ENCODE data around the gene MSL1. TPM values are rescaled to one million over a fixed set of nuclear protein-coding genes. Genes with fewer than 3 reads are reported as not detected.

Gene MSL1
- total and polyA plus RNA-seq, 7 donors = 48.6 to 84.7 (median 67.8) TPM

- Histone ChIP-seq H3K4me3 (peak overlapping the region; percentile 46), H3K27ac (peak overlapping the region; percentile 99), H3K4me1 (peaks cover 88% of the 10 kb centered on the region), H3K27me3 (ENCODE audit: insufficient read depth in 3 of 3, low read length in 2 of 3) (no peaks in the 10 kb centered on the region), H3K9me3 (no peaks in the 10 kb centered on the region), H3K36me3 (ENCODE audit: insufficient read depth in 1 of 2, low read depth in 1 of 2) (no peaks in the 10 kb centered on the region)
- DNase-seq = no peak
- no peak for TF ChIP-seq CTCF (IDR thresholded peaks at IDR 0.05)
- no peak for ATAC-seq
- WGBS, 3 donors = 75 to 80% (median 80%) methylated on average over 9 of the region's 9 CpGs
- intact Hi-C loops (cut with DNase I) = no loop called here
Measured at GRCh38 chr17:40108970-40109824, 12.6 kb upstream of the MSL1 start.

- TF ChIP-seq CTCF (IDR thresholded peaks at IDR 0.05) = no peak
- intact Hi-C loops (cut with DNase I) = loop anchor here in 1 of 2 donors (2.0 kb wide), 1 partner anchor 41 kb away; no protein-coding TSS in a partner anchor
- Histone ChIP-seq H3K36me3 (ENCODE audit: insufficient read depth in 1 of 2, low read depth in 1 of 2) (no peaks in the 10 kb centered on the region), H3K9me3 (no peaks in the 10 kb centered on the region), H3K4me1 (peaks cover 90% of the 10 kb centered on the region), H3K27me3 (ENCODE audit: insufficient read depth in 3 of 3, low read length in 2 of 3) (no peaks in the 10 kb centered on the region), H3K27ac (peak overlapping the region; percentile 99), H3K4me3 (peak overlapping the region; percentile 46)
- 49 to 56% (median 52%) methylated on average over 3 of the region's 3 CpGs for WGBS, 3 donors
- DNase-seq = peak in 1 of 2 donors; percentile 53
- no peak for ATAC-seq
Measured at GRCh38 chr17:40110026-40110845, 11.5 kb upstream of the MSL1 start.

- peak; percentile 75 for TF ChIP-seq CTCF (IDR thresholded peaks at IDR 0.05)
- intact Hi-C loops (cut with DNase I) = loop anchor here (2.0 kb wide), 4 partner anchors 43 to 57 kb away; partner anchors contain the start of gene THRA (in 1 of the 2)
Measured at GRCh38 chr17:40111221-40112128, 10.3 kb upstream of the MSL1 start.

GRCh38 chr17:40112191-40112711, 9.5 kb upstream of the MSL1 start:
- Histone ChIP-seq H3K36me3 (ENCODE audit: insufficient read depth in 1 of 2, low read depth in 1 of 2) (no peaks in the 10 kb centered on the region), H3K27ac (peak overlapping the region; percentile 99), H3K27me3 (ENCODE audit: insufficient read depth in 3 of 3, low read length in 2 of 3) (no peaks in the 10 kb centered on the region), H3K4me1 (peaks cover 70% of the 10 kb centered on the region), H3K9me3 (no peaks in the 10 kb centered on the region), H3K4me3 (peak overlapping the region; percentile 74)
- DNase-seq (no peak), ATAC-seq (no peak)
- intact Hi-C loops (cut with DNase I) = loop anchor here (2.0 kb wide), 3 partner anchors 49 to 57 kb away; partner anchors contain the start of gene THRA (in 1 of the 2)
- TF ChIP-seq CTCF (IDR thresholded peaks at IDR 0.05) = no peak
- 0 to 4% (median 2%) methylated on average over 2 of the region's 2 CpGs for WGBS, 3 donors

More at GRCh38 chr17:40111221-40112128, 10.3 kb upstream of the MSL1 start:
- H3K4me1 ChIP-seq = peaks cover 78% of the 10 kb centered on the region
- peak overlapping the region; percentile 99 for H3K27ac ChIP-seq
- H3K36me3 ChIP-seq (ENCODE audit: insufficient read depth in 1 of 2, low read depth in 1 of 2) = no peaks in the 10 kb centered on the region
- no peaks in the 10 kb centered on the region for H3K9me3 ChIP-seq
- H3K4me3 ChIP-seq = peak overlapping the region; percentile 46
- H3K27me3 ChIP-seq (ENCODE audit: insufficient read depth in 3 of 3, low read length in 2 of 3) = no peaks in the 10 kb centered on the region
- ATAC-seq (peak; percentile 73 to 79 (median 78)), DNase-seq (peak; percentile 92 to 95)
- 0 to 1% (median 0%) methylated on average over 12 of the region's 12 CpGs for WGBS, 3 donors
